ENCODE data around the gene TSPYL6.
"Not testable (repeated sequence)": the region's sequence is repeated elsewhere in the genome, so short reads cannot be mapped to it uniquely, and the experiment has no call there.

TSPYL6 gene

DNA sequence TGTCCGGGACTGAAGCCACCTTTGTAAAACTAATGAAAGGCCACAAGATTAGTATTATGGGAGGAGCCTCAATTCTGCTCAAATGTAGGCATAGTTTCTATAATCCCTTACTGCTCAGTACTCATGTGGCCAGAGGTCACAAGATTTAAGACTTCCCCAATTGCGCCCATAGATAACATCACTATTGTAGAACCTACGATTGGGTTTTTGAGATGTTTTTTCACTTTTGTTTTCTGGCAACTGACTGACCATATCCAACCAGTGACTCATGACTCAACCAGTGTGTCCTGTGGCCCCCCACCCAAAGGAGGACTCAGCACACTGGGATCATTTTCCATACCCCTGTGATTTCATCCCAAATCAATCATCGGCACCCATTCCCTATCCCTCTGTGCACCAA is 15.2 kb upstream of the TSPYL6 start:
- TF ChIP-seq, protein P1, sequence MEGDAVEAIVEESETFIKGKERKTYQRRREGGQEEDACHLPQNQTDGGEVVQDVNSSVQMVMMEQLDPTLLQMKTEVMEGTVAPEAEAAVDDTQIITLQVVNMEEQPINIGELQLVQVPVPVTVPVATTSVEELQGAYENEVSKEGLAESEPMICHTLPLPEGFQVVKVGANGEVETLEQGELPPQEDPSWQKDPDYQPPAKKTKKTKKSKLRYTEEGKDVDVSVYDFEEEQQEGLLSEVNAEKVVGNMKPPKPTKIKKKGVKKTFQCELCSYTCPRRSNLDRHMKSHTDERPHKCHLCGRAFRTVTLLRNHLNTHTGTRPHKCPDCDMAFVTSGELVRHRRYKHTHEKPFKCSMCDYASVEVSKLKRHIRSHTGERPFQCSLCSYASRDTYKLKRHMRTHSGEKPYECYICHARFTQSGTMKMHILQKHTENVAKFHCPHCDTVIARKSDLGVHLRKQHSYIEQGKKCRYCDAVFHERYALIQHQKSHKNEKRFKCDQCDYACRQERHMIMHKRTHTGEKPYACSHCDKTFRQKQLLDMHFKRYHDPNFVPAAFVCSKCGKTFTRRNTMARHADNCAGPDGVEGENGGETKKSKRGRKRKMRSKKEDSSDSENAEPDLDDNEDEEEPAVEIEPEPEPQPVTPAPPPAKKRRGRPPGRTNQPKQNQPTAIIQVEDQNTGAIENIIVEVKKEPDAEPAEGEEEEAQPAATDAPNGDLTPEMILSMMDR (IDR thresholded peaks at IDR 0.05; ENCODE audit: low read depth, low read length): no peak
- DNase-seq (ENCODE audit: extremely low read depth, low read depth): no peak

DNA sequence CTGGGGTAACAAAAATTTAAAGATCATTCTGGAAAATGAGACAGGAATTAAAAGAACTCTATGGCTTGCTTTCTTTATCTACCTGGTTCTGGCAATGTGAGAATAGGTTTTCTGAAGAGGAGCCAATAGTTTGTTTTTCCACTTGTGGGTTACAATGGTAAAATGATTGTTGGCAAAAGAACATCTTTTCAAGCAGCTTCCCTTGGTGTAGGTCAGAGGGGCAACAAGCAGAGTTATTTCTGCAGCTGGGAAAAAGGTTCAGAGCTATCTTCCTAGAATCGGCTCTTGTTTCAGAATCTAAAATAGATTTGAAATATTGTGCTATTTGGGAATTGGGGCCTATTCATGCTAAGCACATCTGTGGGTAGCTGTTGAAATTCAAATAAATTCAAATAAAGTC is 11.5 kb upstream of the TSPYL6 start:
- TF ChIP-seq, protein P1 (IDR thresholded peaks at IDR 0.05; ENCODE audit: low read depth, low read length): no peak
- DNase-seq (ENCODE audit: extremely low read depth, low read depth): no peak

DNA sequence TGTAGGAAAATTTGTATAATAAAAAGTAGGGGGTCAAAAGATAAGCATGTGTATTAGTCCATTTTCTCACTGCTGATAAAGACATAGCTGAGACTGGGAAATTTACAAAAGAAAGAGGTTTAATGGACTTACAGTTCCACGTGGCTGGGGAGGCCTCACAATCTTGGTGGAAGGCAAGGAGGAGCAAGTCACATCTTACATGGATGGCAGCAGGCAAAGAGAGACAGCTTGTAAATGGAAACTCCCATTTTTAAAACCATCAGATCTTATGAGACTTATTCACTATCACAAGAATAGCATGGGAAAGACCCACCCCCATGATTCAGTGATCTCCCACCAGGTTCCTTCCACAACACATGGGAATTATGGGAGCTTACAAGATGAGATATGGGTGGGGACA is 9.1 kb upstream of the TSPYL6 start:
- DNase-seq (ENCODE audit: extremely low read depth, low read depth): not testable (repeated sequence)

DNA sequence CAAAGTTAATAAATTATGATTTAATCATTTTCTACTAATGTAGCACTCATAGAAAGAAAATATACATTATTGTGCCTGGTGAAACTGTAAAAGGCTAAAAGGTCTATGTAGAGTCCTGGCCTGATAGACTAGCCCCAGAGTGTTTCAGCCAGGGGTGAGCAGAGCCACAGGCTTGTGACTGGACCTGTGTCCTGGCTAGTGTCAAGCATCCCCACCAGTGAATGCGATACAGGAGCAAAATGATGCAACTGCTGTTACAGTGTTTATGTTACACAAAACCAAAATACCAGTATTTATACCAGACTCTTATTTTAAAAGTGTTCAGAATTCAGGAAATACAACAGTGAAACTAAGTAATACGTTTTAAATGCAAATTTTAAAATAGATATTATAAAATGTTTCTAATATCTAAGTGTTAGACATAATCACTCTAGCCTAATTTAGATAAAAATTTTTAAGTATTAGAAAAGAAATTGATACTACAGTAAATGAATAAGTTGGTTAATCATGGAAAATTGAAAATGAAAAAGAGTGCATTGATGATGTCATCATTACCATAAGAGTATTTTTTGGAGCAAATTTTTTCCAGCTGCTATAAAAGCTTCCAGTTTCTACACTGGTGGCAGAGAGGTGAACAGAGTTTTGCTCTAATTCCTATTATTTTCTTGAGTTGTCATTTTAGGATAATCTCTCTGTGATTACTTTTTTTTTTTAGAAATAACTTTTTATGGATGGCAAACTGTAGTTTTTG is 6.2 kb upstream of the TSPYL6 start:
- TF ChIP-seq, protein P1 (IDR thresholded peaks at IDR 0.05; ENCODE audit: low read depth, low read length): no peak
- DNase-seq (ENCODE audit: extremely low read depth, low read depth): no peak

DNA sequence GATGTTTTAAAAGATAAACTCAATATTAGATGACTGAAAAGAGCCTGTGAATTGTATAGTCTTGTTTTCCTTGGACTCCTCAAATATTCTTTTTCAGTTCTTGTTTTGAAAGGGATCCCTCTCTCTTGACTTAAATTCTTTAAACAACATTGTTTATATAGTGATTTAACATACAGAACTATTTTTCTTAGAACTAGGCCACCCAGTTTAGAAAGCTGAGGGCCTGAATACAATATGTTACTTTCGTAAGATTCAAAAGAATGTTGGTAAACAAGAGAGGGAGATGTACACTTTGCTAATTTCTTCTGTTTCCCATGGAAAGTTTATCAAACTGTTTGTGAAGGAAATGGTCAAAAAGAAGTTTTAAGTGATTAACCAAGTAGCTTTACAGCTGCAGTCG is 5.5 kb upstream of the TSPYL6 start:
- TF ChIP-seq, protein P1 (IDR thresholded peaks at IDR 0.05; ENCODE audit: low read depth, low read length): no peak
- no peak for DNase-seq (ENCODE audit: extremely low read depth, low read depth)

DNA sequence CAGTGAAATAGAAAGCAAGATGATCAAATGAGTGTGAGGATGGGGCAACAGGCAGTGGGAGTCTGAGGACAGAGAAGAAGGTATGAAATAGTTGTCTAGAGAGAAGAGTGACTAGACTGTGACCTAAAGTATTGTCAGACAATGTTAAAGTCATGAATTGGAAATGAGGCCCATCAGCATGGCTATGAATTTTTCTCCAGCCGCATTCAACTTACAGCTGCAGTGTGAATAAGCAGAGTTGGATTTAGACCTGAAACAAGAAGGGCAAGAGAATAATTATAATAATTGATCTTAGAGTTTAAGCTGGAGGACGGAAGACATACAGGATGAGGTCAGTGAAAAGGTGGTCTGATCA is 4.2 kb upstream of the TSPYL6 start:
- DNase-seq (ENCODE audit: extremely low read depth, low read depth): no peak
- TF ChIP-seq, protein P1 (IDR thresholded peaks at IDR 0.05; ENCODE audit: low read depth, low read length): no peak

DNA sequence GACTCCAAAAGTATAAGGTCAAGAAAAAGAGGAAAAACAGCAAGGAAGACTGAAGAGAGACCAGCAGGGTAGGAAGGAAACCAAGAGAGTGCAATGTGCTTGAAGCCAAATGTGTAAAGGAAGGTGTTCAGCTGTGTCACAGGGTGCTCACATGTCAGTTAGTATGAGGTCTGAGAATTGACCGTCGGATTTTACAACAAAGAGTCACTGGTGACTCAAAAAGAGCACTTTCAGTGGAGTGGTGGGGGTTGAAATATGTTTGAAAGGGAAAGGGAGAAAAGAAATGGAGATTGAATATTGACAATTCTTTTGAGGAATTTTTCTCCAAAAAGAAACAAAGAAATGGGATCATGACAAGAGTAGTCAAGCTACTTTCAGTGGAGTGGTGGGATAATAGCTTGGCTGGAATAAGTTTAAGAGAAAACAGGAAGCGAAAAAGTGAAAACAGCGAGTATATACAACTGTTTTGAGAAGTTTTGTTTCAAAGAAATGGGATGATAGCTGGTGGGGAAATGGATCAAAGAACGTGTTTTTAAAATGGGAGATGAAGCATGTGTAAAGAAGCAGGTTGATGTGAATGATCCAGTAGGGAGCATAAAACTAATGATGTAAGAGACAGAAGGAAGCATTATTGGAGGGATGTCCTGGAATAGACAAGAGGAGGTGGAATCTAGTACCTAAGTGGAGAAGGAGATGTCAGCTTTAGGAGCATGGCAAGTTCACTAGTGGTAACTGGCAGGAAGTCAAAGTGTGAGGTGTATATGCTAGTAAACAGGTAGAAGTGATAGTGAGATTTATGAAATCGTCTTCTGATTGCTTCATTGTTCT is 3.6 kb upstream of the TSPYL6 start:
- TF ChIP-seq, protein P1 (IDR thresholded peaks at IDR 0.05; ENCODE audit: low read depth, low read length): no peak
- no peak for DNase-seq (ENCODE audit: extremely low read depth, low read depth)
